ENCODE measurements around the gene ITGBL1.
"Not testable (repeated sequence)": the region's sequence is repeated elsewhere in the genome, so short reads cannot be mapped to it uniquely, and the experiment has no call there.

ITGBL1 gene

GRCh38 chr13:101529422-101529821 is 76.9 kb downstream of the ITGBL1 start:
- H3K4me3 ChIP-seq (replicated peaks; ENCODE audit: low read depth, low read length) = no peak overlapping the region
- peak; percentile 61 for DNase-seq (ENCODE audit: low read depth)
- TF ChIP-seq, protein P1, sequence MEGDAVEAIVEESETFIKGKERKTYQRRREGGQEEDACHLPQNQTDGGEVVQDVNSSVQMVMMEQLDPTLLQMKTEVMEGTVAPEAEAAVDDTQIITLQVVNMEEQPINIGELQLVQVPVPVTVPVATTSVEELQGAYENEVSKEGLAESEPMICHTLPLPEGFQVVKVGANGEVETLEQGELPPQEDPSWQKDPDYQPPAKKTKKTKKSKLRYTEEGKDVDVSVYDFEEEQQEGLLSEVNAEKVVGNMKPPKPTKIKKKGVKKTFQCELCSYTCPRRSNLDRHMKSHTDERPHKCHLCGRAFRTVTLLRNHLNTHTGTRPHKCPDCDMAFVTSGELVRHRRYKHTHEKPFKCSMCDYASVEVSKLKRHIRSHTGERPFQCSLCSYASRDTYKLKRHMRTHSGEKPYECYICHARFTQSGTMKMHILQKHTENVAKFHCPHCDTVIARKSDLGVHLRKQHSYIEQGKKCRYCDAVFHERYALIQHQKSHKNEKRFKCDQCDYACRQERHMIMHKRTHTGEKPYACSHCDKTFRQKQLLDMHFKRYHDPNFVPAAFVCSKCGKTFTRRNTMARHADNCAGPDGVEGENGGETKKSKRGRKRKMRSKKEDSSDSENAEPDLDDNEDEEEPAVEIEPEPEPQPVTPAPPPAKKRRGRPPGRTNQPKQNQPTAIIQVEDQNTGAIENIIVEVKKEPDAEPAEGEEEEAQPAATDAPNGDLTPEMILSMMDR (IDR thresholded peaks at IDR 0.05; ENCODE audit: low read length, missing control alignments) = no peak

GRCh38 chr13:101530293-101530692 is 77.8 kb downstream of the ITGBL1 start:
- DNase-seq (ENCODE audit: low read depth) = no peak
- TF ChIP-seq, protein P1 (IDR thresholded peaks at IDR 0.05; ENCODE audit: low read length, missing control alignments) = no peak

DNA sequence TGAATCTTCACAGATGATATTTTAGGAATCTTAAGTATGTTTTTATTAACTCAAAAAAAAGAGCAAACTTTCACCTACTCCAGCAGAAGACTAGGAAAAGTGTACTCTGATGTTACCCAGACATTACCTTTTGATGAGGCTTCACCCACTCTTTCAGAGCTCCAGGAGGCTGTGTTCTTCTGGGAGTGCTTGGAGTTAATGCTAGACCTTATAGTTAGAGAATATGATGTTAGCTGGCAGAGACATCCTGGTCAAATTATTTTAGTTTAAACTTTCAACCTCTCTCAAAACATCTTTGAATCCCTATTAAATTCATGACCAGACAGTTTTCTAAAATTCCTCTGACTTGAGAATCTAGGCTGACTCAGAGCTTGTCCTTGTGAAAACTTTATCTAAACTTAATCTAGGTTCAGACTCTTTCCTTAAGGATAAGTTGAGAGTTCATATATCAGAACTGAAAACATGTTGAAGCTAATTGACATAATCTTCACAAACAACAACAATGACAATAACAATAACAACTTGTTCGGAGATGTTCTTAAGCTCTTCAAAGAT is 82.8 kb downstream of the ITGBL1 start:
- DNase-seq (ENCODE audit: low read depth) = no peak
- TF ChIP-seq, protein P1 (IDR thresholded peaks at IDR 0.05; ENCODE audit: low read length, missing control alignments) = no peak
- H3K4me3 ChIP-seq (replicated peaks; ENCODE audit: low read depth, low read length) = no peak overlapping the region

More at GRCh38 chr13:101530293-101530692, 77.8 kb downstream of the ITGBL1 start:
- H3K4me3 ChIP-seq (replicated peaks; ENCODE audit: low read depth, low read length) = no peak overlapping the region

DNA sequence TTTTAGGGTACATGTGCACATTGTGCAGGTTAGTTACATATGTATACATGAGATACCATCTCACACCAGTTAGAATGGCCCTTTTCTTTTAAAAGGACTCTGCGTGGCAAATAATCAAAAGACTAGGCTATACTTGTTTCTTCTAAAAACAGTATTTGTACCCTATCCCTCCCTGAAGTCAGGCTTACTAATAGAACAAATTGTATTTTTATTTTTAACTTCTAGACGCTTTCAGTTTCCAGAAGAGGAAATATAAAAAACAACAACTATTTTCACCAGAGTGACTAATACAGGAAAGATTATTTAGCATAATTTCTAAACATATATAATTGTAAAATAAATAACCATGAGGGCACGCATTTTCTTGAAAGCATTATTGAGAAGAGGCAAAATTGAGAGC is 83.6 kb downstream of the ITGBL1 start:
- DNase-seq (ENCODE audit: low read depth) = no peak
- TF ChIP-seq, protein P1 (IDR thresholded peaks at IDR 0.05; ENCODE audit: low read length, missing control alignments) = no peak
- H3K4me3 ChIP-seq (replicated peaks; ENCODE audit: low read depth, low read length) = no peak overlapping the region

- not testable (repeated sequence) for DNase-seq (ENCODE audit: low read depth); H3K4me3 ChIP-seq (replicated peaks; ENCODE audit: low read depth, low read length)
Measured at GRCh38 chr13:101544544-101544943, 92.1 kb downstream of the ITGBL1 start.

DNA sequence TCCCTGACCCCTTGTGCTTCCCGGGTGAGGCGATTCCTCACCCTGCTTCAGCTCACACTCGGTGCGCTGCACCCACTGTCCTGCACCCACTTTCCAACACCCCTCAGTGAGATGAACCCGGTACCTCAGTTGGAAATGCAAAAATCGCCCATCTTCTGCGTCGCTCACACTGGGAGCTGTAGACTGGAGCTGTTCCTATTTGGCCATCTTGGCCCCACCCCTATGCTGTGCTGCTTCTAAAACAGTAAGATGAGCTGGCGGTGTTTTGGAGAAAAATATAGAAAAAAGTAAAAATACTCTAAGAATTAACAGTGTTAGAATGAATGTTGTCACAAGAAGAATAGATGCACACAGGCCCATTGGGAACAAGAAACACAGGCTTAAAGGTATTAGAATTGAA is 92.5 kb downstream of the ITGBL1 start:
- TF ChIP-seq, protein P1 (IDR thresholded peaks at IDR 0.05; ENCODE audit: low read length, missing control alignments) = no peak
- no peak overlapping the region for H3K4me3 ChIP-seq (replicated peaks; ENCODE audit: low read depth, low read length)
- DNase-seq (ENCODE audit: low read depth) = no peak

DNA sequence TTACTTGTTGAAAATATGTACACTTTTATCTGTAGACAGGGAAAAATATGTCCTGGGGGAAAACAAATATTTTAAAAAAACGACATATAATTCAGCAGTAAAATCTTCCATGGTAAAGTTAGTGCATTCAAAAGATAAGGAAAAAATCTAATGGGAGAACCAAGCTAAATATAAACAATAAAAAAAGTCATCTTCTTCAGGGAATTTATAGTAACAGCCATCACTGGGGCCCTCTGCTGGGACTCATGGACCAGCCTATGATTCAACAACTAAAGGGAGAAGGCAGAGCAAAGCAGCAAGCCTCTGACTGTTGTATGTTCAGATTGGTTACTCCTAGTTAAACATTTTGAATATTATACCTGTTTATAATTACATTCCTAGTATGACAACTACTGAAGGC is 93.0 kb downstream of the ITGBL1 start:
- no peak overlapping the region for H3K4me3 ChIP-seq (replicated peaks; ENCODE audit: low read depth, low read length)
- DNase-seq (ENCODE audit: low read depth) = no peak
- TF ChIP-seq, protein P1 (IDR thresholded peaks at IDR 0.05; ENCODE audit: low read length, missing control alignments) = no peak

Data from fibroblast of pulmonary artery (primary cell).